HT1080 (cell line): ENCODE data around the gene MTA1. TPM values are rescaled to one million over a fixed set of nuclear protein-coding genes. Genes with fewer than 3 reads are reported as not detected.

Experiments used
- DNase-seq: peaks from one replicate; pipeline ENCODE4 v3.0.0-alpha.2; 2015; ENCODE audit warnings: low read depth
- total RNA-seq: library from RNA; depleted of rRNA; stranded (reverse); fragments of >200 nt; shearing (Covaris generic); gene quantifications from 2 replicates; pipeline ENCODE4 v1.2.3, GENCODE V29; 2014

Gene MTA1
- total RNA-seq, 1 experiment from 2014 or later, result 78.4 TPM

GRCh38 chr14:105442125-105442524 lies 22.5 kb downstream of the MTA1 start:
- DNase-seq, result no peak

GRCh38 chr14:105442834-105443233 lies 23.2 kb downstream of the MTA1 start:
- no peak for DNase-seq

DNA sequence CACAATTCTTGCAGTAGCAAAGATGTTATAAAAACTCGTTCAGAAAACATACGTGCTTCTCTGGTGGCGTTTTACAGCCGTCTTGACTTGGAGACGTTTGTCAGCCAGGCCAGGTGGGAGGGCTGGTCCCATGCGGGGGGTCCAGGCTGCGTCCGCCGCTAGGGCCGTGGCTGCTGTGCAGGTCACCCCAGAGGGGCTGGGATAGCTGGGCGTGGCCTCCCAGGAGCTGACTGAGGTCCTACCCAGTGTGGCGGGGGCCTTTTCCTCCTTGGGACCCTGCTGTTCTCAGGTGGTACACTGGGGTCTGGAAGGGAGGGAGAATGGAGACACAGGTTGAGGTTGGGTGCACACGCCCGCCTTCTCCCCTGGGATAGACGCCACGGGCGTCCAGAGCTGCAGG lies 25.2 kb downstream of the MTA1 start:
- no peak for DNase-seq

GRCh38 chr14:105445290-105445689 lies 25.7 kb downstream of the MTA1 start:
- no peak for DNase-seq

DNA sequence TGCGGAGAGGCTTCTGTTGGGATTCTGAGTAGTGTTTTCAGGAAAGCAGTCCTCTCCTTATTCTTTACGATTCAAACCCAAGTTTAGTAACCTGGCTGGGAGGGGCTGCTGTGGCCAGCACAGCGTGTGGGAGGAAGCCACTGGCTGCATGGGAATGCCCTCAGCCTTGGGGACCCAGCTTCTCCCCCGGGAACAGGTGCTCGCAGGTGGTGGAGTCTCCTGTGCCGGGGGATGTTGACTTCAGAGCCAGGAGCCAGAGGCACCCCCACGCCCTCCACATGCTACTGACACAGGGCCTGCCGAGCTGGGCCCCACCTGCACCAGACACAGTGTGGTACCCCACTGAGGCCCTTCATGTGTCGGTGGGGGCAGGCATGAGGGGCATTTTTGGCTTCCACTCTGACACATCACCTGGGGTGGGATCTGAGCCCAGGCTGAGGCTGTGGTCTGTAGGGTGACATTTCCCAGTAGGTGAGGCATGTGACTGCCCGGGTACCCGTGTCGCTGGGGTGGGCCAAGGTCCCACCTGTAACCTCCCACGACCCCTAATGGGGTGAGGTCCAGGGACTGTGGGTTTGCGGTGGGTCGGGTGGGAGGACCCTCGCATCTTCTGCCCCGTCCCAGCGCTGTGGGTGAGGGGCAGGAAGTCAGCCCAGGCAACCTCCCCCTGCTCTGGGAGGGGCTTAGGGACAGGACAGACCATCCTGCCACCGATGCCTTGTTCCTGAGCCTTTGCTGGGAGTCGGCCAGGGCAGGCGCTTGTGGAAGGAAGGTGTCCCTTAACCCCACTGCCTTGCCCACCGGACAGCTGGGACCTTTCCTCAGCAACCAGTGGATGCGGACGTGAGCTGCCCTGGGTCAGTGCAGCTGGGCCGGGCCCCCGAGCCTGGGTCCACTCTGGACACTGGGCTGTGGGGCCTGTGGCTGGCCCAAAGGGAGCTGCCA lies 26.5 kb downstream of the MTA1 start:
- no peak for DNase-seq

GRCh38 chr14:105446971-105447370 lies 27.3 kb downstream of the MTA1 start:
- DNase-seq, result no peak

GRCh38 chr14:105447651-105448640 lies 28.3 kb downstream of the MTA1 start:
- no peak for DNase-seq

GRCh38 chr14:105448706-105449111 lies 29.1 kb downstream of the MTA1 start:
- DNase-seq, result peak; percentile 37

DNA sequence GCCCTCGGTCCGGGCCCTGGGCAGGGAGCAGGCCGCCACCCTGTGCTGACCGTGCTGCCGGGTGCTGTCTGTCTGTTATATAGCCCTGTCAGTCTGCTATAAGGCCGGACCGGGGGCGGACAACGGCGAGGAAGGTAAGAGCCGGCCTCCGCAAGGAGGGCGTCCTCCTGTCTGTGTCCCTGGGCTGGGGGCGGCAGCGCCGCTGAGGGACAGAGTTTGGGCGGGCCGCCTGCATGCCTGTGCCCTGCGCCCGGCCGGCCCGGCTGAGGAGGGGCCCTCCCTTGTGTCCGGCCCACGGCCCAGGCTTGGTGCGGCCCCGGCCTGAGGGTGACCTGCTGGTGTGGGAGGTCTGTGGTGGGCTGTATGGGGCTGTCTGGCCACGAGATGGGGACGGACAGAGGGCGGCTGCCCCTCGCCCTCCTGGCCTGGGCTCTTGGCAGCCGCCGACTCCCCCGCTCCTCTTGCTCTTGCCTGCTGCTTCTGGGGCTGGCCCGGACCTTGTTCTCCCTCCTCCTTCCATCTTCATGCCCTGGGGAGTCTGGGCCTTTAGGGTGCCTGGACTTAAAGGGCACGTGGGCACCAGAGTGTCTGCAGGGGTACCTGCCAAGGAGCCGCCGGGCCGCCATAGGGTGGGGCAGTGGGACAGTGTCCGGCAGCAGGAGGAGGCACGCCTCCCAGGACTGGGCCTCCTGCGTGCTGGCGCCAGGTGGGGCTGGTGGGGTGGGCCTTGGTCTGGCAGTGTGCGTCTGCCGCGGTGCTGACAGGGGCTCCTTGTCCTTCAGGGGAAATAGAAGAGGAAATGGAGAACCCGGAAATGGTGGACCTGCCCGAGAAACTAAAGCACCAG lies 29.9 kb downstream of the MTA1 start:
- DNase-seq, result no peak

DNA sequence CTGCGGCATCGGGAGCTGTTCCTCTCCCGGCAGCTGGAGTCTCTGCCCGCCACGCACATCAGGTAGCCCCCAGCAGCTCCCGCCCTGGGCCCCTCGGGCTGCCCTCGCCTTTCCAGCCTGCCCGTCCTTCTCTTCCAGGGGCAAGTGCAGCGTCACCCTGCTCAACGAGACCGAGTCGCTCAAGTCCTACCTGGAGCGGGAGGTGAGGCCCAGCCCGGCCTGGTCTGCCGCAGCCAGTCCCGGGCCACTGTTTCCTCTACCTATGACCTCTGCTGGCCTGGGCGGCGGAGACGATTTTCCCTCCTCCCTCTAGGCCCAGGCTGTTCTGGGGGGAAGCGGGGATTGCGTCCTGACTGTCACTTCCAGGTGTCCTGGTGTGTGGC lies 30.5 kb downstream of the MTA1 start:
- DNase-seq, result no peak

DNA sequence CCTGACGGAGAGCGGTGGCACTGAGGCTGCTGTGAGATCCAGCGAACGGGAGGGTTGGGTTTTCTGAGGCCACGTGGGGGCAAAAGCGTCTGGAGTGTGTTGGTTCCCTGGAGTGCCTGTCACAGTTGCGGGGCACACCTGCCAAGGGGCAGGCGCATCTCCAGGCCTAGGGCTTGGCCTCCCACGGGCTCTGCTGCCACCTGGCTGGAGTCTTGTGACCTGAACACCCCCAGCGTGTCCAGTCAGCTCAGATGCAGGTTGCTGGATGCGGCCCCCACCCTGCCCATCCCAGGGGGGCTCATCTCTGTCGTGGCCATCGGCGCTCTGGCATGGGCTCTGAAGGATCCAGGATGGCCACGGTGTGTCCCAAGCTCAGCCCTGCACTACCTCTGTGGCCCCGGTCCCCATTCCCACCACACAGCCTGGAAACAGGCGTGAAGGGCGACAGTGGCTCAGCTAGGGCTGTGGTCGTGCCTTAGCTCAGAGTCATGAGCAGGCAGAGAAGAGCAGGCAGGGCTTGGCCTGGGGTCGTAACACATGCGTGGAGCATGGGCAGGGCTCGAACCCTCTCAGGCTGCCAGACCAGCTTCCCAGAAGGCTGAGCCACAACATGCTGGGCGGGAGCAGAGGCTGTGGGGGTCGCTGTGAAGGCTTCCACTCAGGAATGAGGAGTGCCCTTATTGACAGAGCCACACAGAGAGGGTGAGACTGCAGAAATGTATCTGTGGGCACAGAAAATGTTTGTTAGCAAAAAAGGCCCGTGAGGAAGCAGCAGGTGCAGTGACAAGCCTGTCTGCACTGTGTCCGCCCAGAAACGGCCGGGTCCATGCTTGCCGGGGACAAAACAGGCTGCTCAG lies 31.5 kb downstream of the MTA1 start:
- DNase-seq, result no peak

GRCh38 chr14:105452963-105453362 lies 33.3 kb downstream of the MTA1 start:
- no peak for DNase-seq

GRCh38 chr14:105453847-105454246 lies 34.2 kb downstream of the MTA1 start:
- no peak for DNase-seq

- DNase-seq, result no peak
These were observed 35.5 kb downstream of the MTA1 start for GRCh38 chr14:105455086-105455640.

GRCh38 chr14:105455766-105456660 lies 36.4 kb downstream of the MTA1 start:
- DNase-seq, result no peak

DNA sequence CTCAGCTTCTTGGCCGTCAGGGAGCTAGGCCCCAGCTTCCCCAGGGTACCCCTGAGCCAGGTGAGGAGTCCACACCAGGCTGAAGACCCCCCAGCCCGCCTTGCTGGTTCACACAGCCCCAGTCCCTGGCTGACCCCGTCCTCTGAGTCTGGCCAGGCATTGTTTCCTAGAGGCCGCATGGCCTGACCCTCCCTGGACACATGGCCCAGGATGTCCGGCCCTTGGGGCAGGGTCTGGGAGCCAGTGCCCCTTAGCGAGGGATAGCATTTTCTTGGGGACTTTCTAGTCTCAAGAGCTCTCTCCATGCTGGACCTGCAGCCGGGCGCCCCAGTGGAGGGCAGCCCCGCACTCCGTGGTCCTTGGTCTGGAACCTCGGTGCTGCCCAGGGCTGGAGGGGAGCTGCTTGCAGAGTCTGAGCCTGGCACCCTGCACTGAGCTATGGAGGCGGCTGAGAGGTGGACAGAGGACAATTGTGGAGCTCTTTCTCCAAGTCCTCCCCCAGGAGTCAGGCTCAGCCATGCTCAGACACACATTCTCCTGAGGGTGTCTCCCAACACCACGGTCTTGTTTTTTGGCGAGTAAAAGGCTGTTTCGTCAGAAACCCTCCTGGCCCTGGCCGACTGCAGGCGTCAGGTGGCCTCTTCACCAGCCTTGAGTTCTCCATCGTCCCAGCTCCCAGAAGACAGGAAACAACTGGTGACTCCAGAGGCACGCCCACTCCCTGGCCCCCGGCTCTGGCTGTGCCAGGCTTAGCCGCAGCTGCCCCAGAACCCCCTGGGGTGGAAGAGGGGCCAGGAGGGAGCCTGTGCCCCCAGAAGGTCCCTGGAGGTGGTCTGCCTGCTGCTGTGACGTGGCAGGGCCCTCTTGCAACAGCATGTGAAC lies 37.4 kb downstream of the MTA1 start:
- no peak for DNase-seq

- no peak for DNase-seq
These were observed 38.4 kb downstream of the MTA1 start for GRCh38 chr14:105458010-105458409.

DNA sequence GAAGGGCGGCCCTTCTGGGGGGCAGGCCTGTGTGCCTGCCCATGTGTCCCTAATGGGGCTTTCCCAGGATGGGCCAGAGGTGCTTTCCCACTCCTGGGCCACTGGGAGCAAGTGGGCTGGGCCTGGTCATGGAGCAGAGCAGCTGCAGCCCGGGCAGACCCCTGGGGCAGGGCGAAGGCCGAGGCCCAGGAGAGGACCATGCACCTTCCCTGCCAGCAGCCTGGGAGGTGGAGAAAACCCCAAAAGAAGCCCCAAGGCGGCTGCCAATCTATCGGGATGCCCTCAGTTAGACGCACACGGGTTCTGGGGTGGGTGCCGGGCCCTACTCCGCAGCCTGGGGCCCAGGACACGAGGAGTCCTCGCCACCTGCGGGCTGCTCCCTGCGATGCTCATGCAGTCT lies 38.9 kb downstream of the MTA1 start:
- no peak for DNase-seq
